Body of pancreas (tissue), 4 donors: ENCODE results near the gene INTS3.

Experiments used
- POLR2A ChIP-seq, 3 donors: fragments of 450-650 bp; IDR thresholded peaks; one replicate each; pipeline ENCODE4 v1.6.1; 2016; ENCODE audit warnings: antibody characterized with exemption in 3 of 3, mild to moderate bottlenecking in 2 of 3
- TF ChIP-seq, protein P1 (sequence below), 7 experiments: fragments of 450-650 bp in 4 of 7; fragments of 200-600 bp in 3 of 7; sonication (generic) in 3 of 7; IDR thresholded peaks; one replicate each; pipeline ENCODE4 v1.5.1; 2016 to 2019; ENCODE audit warnings: antibody characterized with exemption in 7 of 7

DNA sequence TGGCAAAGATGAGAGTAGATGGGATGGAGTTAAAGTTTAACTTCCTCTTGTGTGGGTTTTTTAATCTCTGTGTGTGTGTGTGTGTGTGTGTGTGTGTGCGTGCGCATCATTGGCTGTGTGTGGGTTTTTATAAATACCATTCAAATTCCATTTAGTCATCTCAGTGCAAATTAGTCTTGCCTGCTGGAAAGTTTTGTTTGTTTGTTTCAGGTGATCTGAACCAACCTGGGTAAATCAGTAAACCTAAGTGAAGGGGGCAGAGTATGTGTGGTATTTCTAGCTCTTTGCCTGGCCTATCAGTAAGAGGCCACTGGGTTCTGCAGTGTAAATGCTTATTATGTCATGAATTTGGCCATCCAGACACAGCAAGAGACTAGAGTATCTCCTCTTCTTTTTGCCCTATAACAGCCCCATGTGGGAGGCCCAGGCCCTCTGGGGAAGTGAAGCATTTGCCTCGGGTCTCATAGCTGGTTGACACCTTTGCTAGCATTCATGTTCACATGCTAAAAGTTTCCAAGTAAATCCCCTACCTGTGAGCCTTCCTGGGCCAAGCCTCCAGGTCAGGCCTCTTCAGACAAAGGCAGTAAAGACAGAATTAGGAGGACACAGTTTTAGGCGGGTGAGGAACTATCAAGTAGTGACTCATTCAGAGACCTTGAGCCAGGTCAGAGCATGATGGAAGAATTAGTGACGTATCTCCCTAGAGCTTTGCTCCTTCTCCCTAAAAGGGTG lies 14.7 kb downstream of the INTS3 start:
- TF ChIP-seq POLR2A (IDR thresholded peaks at IDR 0.05): peak in 1 of 3 donors; percentile 21
- TF ChIP-seq, protein P1, sequence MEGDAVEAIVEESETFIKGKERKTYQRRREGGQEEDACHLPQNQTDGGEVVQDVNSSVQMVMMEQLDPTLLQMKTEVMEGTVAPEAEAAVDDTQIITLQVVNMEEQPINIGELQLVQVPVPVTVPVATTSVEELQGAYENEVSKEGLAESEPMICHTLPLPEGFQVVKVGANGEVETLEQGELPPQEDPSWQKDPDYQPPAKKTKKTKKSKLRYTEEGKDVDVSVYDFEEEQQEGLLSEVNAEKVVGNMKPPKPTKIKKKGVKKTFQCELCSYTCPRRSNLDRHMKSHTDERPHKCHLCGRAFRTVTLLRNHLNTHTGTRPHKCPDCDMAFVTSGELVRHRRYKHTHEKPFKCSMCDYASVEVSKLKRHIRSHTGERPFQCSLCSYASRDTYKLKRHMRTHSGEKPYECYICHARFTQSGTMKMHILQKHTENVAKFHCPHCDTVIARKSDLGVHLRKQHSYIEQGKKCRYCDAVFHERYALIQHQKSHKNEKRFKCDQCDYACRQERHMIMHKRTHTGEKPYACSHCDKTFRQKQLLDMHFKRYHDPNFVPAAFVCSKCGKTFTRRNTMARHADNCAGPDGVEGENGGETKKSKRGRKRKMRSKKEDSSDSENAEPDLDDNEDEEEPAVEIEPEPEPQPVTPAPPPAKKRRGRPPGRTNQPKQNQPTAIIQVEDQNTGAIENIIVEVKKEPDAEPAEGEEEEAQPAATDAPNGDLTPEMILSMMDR (IDR thresholded peaks at IDR 0.05): no peak
